ENCODE data around the gene SPRY2.

GRCh38 chr13:80306337-80306972 lies 34.5 kb downstream of the SPRY2 start:
- TF ChIP-seq CTCF (IDR thresholded peaks at IDR 0.05; ENCODE audit: control extremely low read depth in 1 of 3, insufficient read depth in 1 of 3, low read depth in 1 of 3, low read length in 3 of 3) = no peak
- TF ChIP-seq RFX5 (IDR thresholded peaks at IDR 0.05; ENCODE audit: borderline replicate concordance, low read depth, low read length) = no peak
- no peak for TF ChIP-seq SAP30 (IDR thresholded peaks at IDR 0.05; ENCODE audit: insufficient read depth, insufficient replicate concordance, low read length)
- no peak for TF ChIP-seq CBX5 (IDR thresholded peaks at IDR 0.05; ENCODE audit: low read depth, low read length)
- TF ChIP-seq SP1 (IDR thresholded peaks at IDR 0.05; ENCODE audit: low read depth, low read length) = no peak
- TF ChIP-seq POLR2A (IDR thresholded peaks at IDR 0.05; ENCODE audit: control extremely low read depth in 1 of 2, low read depth in 2 of 2, low read length in 2 of 2) = no peak
- no peak for TF ChIP-seq KDM1A (IDR thresholded peaks at IDR 0.05; ENCODE audit: borderline replicate concordance, low read length)
- no peak for TF ChIP-seq CEBPB (IDR thresholded peaks at IDR 0.05; ENCODE audit: low read depth, low read length)
- no peak for TF ChIP-seq ZNF274 (IDR thresholded peaks at IDR 0.05; ENCODE audit: borderline replicate concordance, extremely low read depth, low read length)
- TF ChIP-seq EP300 (IDR thresholded peaks at IDR 0.05; ENCODE audit: borderline replicate concordance in 1 of 2, low read depth in 2 of 2, low read length in 2 of 2) = no peak
- no peak for TF ChIP-seq RAD21 (IDR thresholded peaks at IDR 0.05 in 1 of 2, conservative IDR thresholded peaks at IDR 0.05 in 1 of 2; ENCODE audit: low read depth in 2 of 2, low read length in 2 of 2)

All from H1 (cell line).